H1 (cell line): Measurements from ENCODE around the gene NRXN2. TPM values are rescaled to one million over a fixed set of nuclear protein-coding genes. Genes with fewer than 3 reads are reported as not detected.

Experiments
- CTCF ChIA-PET: fragments of 300-600 bp; sonication (Branson Sonifier 250); formaldehyde crosslinking; loops from one replicate; lab custom pipeline; 2021; ENCODE audit not compliant: partially characterized antibody; lab: Charles Lee
- POLR2A ChIA-PET: fragments of 300-600 bp; sonication (Branson Sonifier 250); formaldehyde crosslinking; loops from one replicate; lab custom pipeline; 2021; ENCODE audit warnings: inconsistent platforms; ENCODE audit not compliant: partially characterized antibody; lab: Charles Lee
- DNase-seq, 2 experiments: peaks; one replicate each; pipeline versions ENCODE4 v3.0.0 to v3.0.0-alpha.2; 2010 to 2022; ENCODE audit warnings: low spot score in 2 of 2, low read depth in 1 of 2, mixed read lengths in 1 of 2
- FAIRE-seq: peaks from 2 replicates; lab custom pipeline; 2011; peaks lifted over from hg19 to GRCh38; lab: Jason Lieb, UNC
- H2AFZ ChIP-seq: 2 replicates; pipeline ENCODE4 v1.8.1; 2012; ENCODE audit warnings: low read length, inconsistent platforms
- H2AK5ac ChIP-seq: 2 replicates; pipeline ENCODE4 v1.6.1; 2013; ENCODE audit warnings: low read depth, low read length
- H2BK120ac ChIP-seq: replicated peaks from 2 replicates; pipeline ENCODE3; 2013; ENCODE audit warnings: low read depth, low read length, inconsistent platforms
- H2BK12ac ChIP-seq: 2 replicates; pipeline ENCODE4 v1.6.1; 2013; ENCODE audit warnings: low read depth, low read length
- H2BK15ac ChIP-seq: 2 replicates; pipeline ENCODE4 v1.6.1; 2013; ENCODE audit warnings: low read length
- H2BK20ac ChIP-seq: 2 replicates; pipeline ENCODE4 v1.6.1; 2013; ENCODE audit warnings: low read length
- H2BK5ac ChIP-seq: 2 replicates; pipeline ENCODE4 v1.6.1; 2013; ENCODE audit warnings: low read depth, low read length
- H3K14ac ChIP-seq: 2 replicates; pipeline ENCODE4 v1.6.1; 2013; ENCODE audit warnings: inconsistent platforms; ENCODE audit not compliant: insufficient read length
- H3K18ac ChIP-seq: 2 replicates; pipeline ENCODE4 v1.6.1; 2013; ENCODE audit warnings: low read length; ENCODE audit errors: extremely low read depth
- H3K23ac ChIP-seq: 2 replicates; pipeline ENCODE4 v1.6.1; 2013; ENCODE audit warnings: inconsistent platforms; ENCODE audit not compliant: insufficient read length
- H3K23me2 ChIP-seq: 2 replicates; pipeline ENCODE4 v1.6.1; 2013; ENCODE audit warnings: low read depth, low read length
- H3K27ac ChIP-seq: 2 replicates; pipeline ENCODE4 v1.6.1; 2011; ENCODE audit warnings: low read depth, low read length, inconsistent platforms
- H3K27me3 ChIP-seq, 4 experiments: replicated peaks in 1 of 4; 1 replicate in 1 of 4; 2 replicates in 3 of 4; pipeline versions ENCODE4 v1.6.1 to v1.8.1; 2011 to 2013; ENCODE audit warnings: low read length in 3 of 4, mild to moderate bottlenecking in 3 of 4, inconsistent platforms in 2 of 4, mixed read lengths in 2 of 4, moderate library complexity in 1 of 4; ENCODE audit not compliant: control insufficient read depth in 3 of 4, insufficient read depth in 3 of 4; ENCODE audit errors: extremely low read depth in 1 of 4
- H3K36me3 ChIP-seq, 4 experiments: 2 replicates each; pipeline versions ENCODE4 v1.6.1 to v1.8.1; 2011 to 2013; ENCODE audit warnings: mild to moderate bottlenecking in 4 of 4, low read length in 3 of 4, moderate library complexity in 2 of 4, control low read depth in 1 of 4, inconsistent platforms in 1 of 4; ENCODE audit not compliant: insufficient read depth in 4 of 4, control insufficient read depth in 2 of 4
- H3K4ac ChIP-seq: replicated peaks from 2 replicates; pipeline ENCODE3; 2013; ENCODE audit warnings: low read length, low read depth, mixed read lengths, inconsistent platforms; ENCODE audit not compliant: insufficient read length
- H3K4me1 ChIP-seq, 4 experiments: replicated peaks in 1 of 4; 1 replicate in 1 of 4; 2 replicates in 3 of 4; pipeline versions ENCODE4 v1.6.1 to v1.8.1; 2011 to 2013; ENCODE audit warnings: low read length in 3 of 4, inconsistent platforms in 2 of 4, mixed read lengths in 1 of 4; ENCODE audit not compliant: insufficient read depth in 4 of 4, control insufficient read depth in 3 of 4
- H3K4me2 ChIP-seq, 2 experiments: 2 replicates each; pipeline versions ENCODE4 v1.6.1 to v1.8.1; 2011 to 2013; ENCODE audit warnings: low read depth in 2 of 2, low read length in 2 of 2, control low read depth in 1 of 2, inconsistent platforms in 1 of 2, mild to moderate bottlenecking in 1 of 2; ENCODE audit not compliant: insufficient read depth in 1 of 2
- H3K4me3 ChIP-seq, 4 experiments: fragments of 200-600, 300-600 bp in 1 of 4; sonication (generic), shearing (Covaris generic), sonication (Bioruptor Twin) in 1 of 4; 2 replicates each; pipeline versions ENCODE4 v1.5.1 to v1.8.1; 2011 to 2016; ENCODE audit warnings: low read length in 4 of 4, low read depth in 3 of 4, control low read depth in 2 of 4, inconsistent platforms in 2 of 4, mild to moderate bottlenecking in 2 of 4, mixed read lengths in 1 of 4, moderate library complexity in 1 of 4; ENCODE audit not compliant: insufficient read depth in 2 of 4; ENCODE audit errors: extremely low read depth in 1 of 4
- H3K56ac ChIP-seq: replicated peaks from 2 replicates; pipeline ENCODE3; 2013; ENCODE audit warnings: low read depth, mild to moderate bottlenecking, mixed read lengths, low read length, inconsistent platforms; ENCODE audit not compliant: insufficient read length
- H3K79me1 ChIP-seq: 2 replicates; pipeline ENCODE4 v1.6.1; 2013; ENCODE audit warnings: low read depth, low read length, control low read depth
- H3K79me2 ChIP-seq, 2 experiments: 2 replicates each; pipeline versions ENCODE4 v1.6.1 to v1.8.1; 2012 to 2013; ENCODE audit warnings: low read length in 2 of 2, mild to moderate bottlenecking in 2 of 2, inconsistent platforms in 1 of 2; ENCODE audit not compliant: insufficient read depth in 2 of 2, control insufficient read depth in 1 of 2
- H3K9ac ChIP-seq, 4 experiments: replicated peaks in 1 of 4; 1 replicate in 1 of 4; 2 replicates in 3 of 4; pipeline versions ENCODE4 v1.6.1 to v1.8.1; 2011 to 2013; ENCODE audit warnings: low read depth in 3 of 4, low read length in 3 of 4, control low read depth in 2 of 4, mild to moderate bottlenecking in 2 of 4, moderate library complexity in 2 of 4, inconsistent platforms in 1 of 4; ENCODE audit errors: extremely low read depth in 1 of 4
- H3K9me3 ChIP-seq, 2 experiments: 2 replicates each; pipeline versions ENCODE4 v1.6.1 to v1.8.1; 2012 to 2013; ENCODE audit warnings: mild to moderate bottlenecking in 2 of 2, moderate library complexity in 2 of 2, control low read depth in 1 of 2, inconsistent platforms in 1 of 2, low read depth in 1 of 2, low read length in 1 of 2, mixed read lengths in 1 of 2; ENCODE audit not compliant: insufficient read depth in 2 of 2
- H4K20me1 ChIP-seq, 2 experiments: replicated peaks in 1 of 2; 2 replicates each; pipeline versions ENCODE3 to v1.8.1; 2011 to 2013; ENCODE audit warnings: inconsistent platforms in 2 of 2, low read length in 2 of 2, mild to moderate bottlenecking in 1 of 2; ENCODE audit not compliant: insufficient read depth in 2 of 2, control insufficient read depth in 1 of 2
- H4K5ac ChIP-seq: 2 replicates; pipeline ENCODE4 v1.6.1; 2013; ENCODE audit warnings: low read length, low read depth, mixed read lengths, inconsistent platforms; ENCODE audit not compliant: insufficient read length
- H4K8ac ChIP-seq: 2 replicates; pipeline ENCODE4 v1.8.0; 2013; ENCODE audit warnings: mild to moderate bottlenecking, moderate library complexity, low read length, inconsistent platforms; ENCODE audit not compliant: insufficient read depth; ENCODE audit errors: extremely low read depth
- H4K91ac ChIP-seq: replicated peaks from 2 replicates; pipeline ENCODE3; 2013; ENCODE audit warnings: low read length, mixed read lengths, inconsistent platforms; ENCODE audit not compliant: insufficient read length
- KDM5A ChIP-seq: fragments of 200-600 bp; IDR thresholded peaks from 2 replicates; pipeline ENCODE4 v1.7.1; 2012; ENCODE audit warnings: mild to moderate bottlenecking, low read length, inconsistent platforms, mixed read lengths
- PHF8 ChIP-seq: fragments of 200-600 bp; sonication (generic); conservative IDR thresholded peaks from 2 replicates; pipeline ENCODE4 v1.7.1; 2012; ENCODE audit warnings: low read depth, mild to moderate bottlenecking, inconsistent platforms, low read length, moderate library complexity
- POLR2AphosphoS5 ChIP-seq: IDR thresholded peaks from 2 replicates; pipeline ENCODE4 v1.6.1; 2011; ENCODE audit warnings: low read depth, low read length
- RFX5 ChIP-seq: IDR thresholded peaks from 2 replicates; pipeline ENCODE4 v1.6.1; 2011; ENCODE audit warnings: low read depth, low read length, improper control_type of control experiment, borderline replicate concordance
- SIN3A ChIP-seq, 2 experiments: IDR thresholded peaks in 1 of 2; conservative IDR thresholded peaks in 1 of 2; 2 replicates each; pipeline ENCODE4 v1.6.1; 2011 to 2012; ENCODE audit warnings: low read length in 2 of 2, improper control_type of control experiment in 1 of 2, low read depth in 1 of 2, mild to moderate bottlenecking in 1 of 2
- WGBS, 2 experiments: shearing (Covaris generic) in 1 of 2; methylation state at CpG; one replicate each; pipeline versions ENCODE4 v1.1.6 to v1.1.7; 2013 to 2015; ENCODE audit warnings: low lambda C conversion rate in 2 of 2, mixed read lengths in 2 of 2, inconsistent platforms in 1 of 2, low coverage in 1 of 2, missing lambda C conversion rate in 1 of 2; ENCODE audit not compliant: insufficient replicate concordance in 2 of 2, insufficient coverage in 1 of 2, insufficient read length in 1 of 2; ENCODE audit errors: extremely low coverage in 1 of 2, missing lambda C conversion rate in 1 of 2; 5-methylcytosine and 5-hydroxymethylcytosine counted together
- polyA plus RNA-seq, 7 experiments: library from polyadenylated mRNA; depleted of rRNA in 3 of 7; stranded (reverse) in 5 of 7; unstranded in 2 of 7; fragments of >200 nt in 5 of 7; fragments of 200-250 nt in 2 of 7; gene quantifications; 1 replicate in 5 of 7; 2 replicates in 1 of 7; 4 replicates in 1 of 7; pipeline versions ENCODE4 v1.2.1 to v1.2.3, GENCODE V29; 2011 to 2013; ENCODE audit warnings: missing spikeins in 2 of 7, mixed read lengths in 2 of 7
- total RNA-seq: library from RNA; stranded (reverse); fragmentation: NEBNext Ultra II Directional; extraction: Animal tissue kit (Norgen Biotek cat#: 25700); gene quantifications from 2 replicates; pipeline ENCODE4 v1.2.1, GENCODE V29; 2021
- TF ChIP-seq, protein P1 (sequence below): IDR thresholded peaks from 2 replicates; pipeline ENCODE4 v1.6.1; 2012; ENCODE audit warnings: inconsistent platforms

Gene NRXN2
- total and polyA plus RNA-seq, 2 of the 8 experiments (the other 6 are each of a cell fraction or from before 2014, with no cell fraction given): 1.3 to 11.5 TPM

DNA sequence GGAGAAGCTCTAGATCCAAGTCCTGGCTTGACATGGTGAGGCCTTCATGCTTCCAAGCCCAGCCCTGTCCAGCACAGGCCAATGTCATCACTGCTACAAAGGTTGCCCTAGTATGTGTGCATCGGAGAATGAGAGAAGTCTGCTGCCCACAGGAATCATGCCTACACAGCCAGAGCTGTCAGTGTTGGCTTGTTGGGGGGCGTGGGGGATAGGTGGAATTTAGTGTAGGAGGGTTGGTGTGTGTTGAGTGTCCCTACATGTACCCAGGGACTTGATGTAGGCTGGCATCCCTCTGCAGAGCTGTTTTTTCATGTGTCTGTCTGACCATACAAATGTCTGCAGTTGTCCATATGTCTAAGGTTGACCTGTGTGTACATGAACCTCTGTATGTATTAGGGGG is 94.4 kb downstream of the NRXN2 start:
- ChIA-PET CTCF (interaction anchor here (0.8 to 12.7 kb wide), 4 partner anchors 12 to 139 kb away, joined by 3 to 188 read pairs (median 4); no protein-coding TSS in a partner anchor), POLR2A (interaction anchor here (1.1 kb wide), 1 partner anchor 66 kb away, joined by 3 read pairs; no protein-coding TSS in a partner anchor)
- TF ChIP-seq POLR2AphosphoS5: no peak
- TF ChIP-seq SIN3A (conservative IDR thresholded peaks at IDR 0.05 in 1 of 2, IDR thresholded peaks at IDR 0.05 in 1 of 2; ENCODE audit: low read depth in 1 of 2, low read length in 2 of 2): no peak
- no peak for TF ChIP-seq PHF8
- TF ChIP-seq, protein P1, sequence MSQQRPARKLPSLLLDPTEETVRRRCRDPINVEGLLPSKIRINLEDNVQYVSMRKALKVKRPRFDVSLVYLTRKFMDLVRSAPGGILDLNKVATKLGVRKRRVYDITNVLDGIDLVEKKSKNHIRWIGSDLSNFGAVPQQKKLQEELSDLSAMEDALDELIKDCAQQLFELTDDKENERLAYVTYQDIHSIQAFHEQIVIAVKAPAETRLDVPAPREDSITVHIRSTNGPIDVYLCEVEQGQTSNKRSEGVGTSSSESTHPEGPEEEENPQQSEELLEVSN: no peak
- no peak for TF ChIP-seq KDM5A
- no peak for TF ChIP-seq RFX5

More for the DNA sequence above, 94.4 kb downstream of the NRXN2 start:
- no peak overlapping the region for H4K8ac ChIP-seq
- peaks cover 0 to 2% of the 10 kb centered on the region in 2 experiments for H4K20me1 ChIP-seq
- no peaks in the 10 kb centered on the region for H3K36me3 ChIP-seq
- FAIRE-seq: no peak
- H3K14ac ChIP-seq: no peak overlapping the region
- DNase-seq: no peak
- H2AK5ac ChIP-seq: no peak overlapping the region
- no peaks in the 10 kb centered on the region for H3K79me2 ChIP-seq
- no peak overlapping the region for H2BK120ac ChIP-seq
- WGBS, 2 experiments: 88% methylated on average over 2 of the region's 2 CpGs; no CpG with 5 or more reads in 1 of the 2 experiments
- no peak overlapping the region for H4K5ac ChIP-seq
- no peak overlapping the region for H2BK20ac ChIP-seq
- H3K56ac ChIP-seq: no peak overlapping the region
- H3K27ac ChIP-seq: no peak overlapping the region
- no peak overlapping the region for H2BK12ac ChIP-seq
- no peak overlapping the region for H2BK5ac ChIP-seq
- no peak overlapping the region for H3K18ac ChIP-seq
- no peak overlapping the region for H3K9ac ChIP-seq
- H4K91ac ChIP-seq: no peak overlapping the region
- H3K79me1 ChIP-seq: no peaks in the 10 kb centered on the region
- H3K4ac ChIP-seq: no peak overlapping the region
- H3K4me1 ChIP-seq: peaks cover 0 to 10% (median 5%) of the 10 kb centered on the region in 4 experiments; a peak in 6 of 7 replicates
- no peak overlapping the region for H3K23ac ChIP-seq
- peaks cover 3% of the 10 kb centered on the region; the same call in 1 of the 2 replicates for H3K23me2 ChIP-seq
- peaks cover 0 to 4% of the 10 kb centered on the region in 2 experiments; a peak in 1 of 4 replicates for H3K9me3 ChIP-seq
- no peak overlapping the region for H2BK15ac ChIP-seq
- peaks cover 0 to 19% (median 12%) of the 10 kb centered on the region in 4 experiments; a peak in 5 of 7 replicates for H3K27me3 ChIP-seq
- H3K4me2 ChIP-seq: no peak overlapping the region
- no peak overlapping the region for H3K4me3 ChIP-seq
- no peak overlapping the region for H2AFZ ChIP-seq
